Astrocyte (in vitro differentiated cells and primary cell): Measurements from ENCODE around the gene BORA.
"Not testable (repeated sequence)": the region's sequence is repeated elsewhere in the genome, so short reads cannot be mapped to it uniquely, and the experiment has no call there.

Experiments used
- EZH2 ChIP-seq: IDR thresholded peaks from 2 replicates; pipeline ENCODE4 v1.6.1; 2012; ENCODE audit warnings: mild to moderate bottlenecking, low read length, inconsistent platforms; ENCODE audit not compliant: insufficient read depth
- TF ChIP-seq, protein P1 (sequence below): IDR thresholded peaks from 2 replicates; pipeline ENCODE4 v1.5.1; 2011; ENCODE audit warnings: low read depth, mild to moderate bottlenecking, inconsistent platforms, low read length, moderate library complexity; ENCODE audit not compliant: insufficient read depth

DNA sequence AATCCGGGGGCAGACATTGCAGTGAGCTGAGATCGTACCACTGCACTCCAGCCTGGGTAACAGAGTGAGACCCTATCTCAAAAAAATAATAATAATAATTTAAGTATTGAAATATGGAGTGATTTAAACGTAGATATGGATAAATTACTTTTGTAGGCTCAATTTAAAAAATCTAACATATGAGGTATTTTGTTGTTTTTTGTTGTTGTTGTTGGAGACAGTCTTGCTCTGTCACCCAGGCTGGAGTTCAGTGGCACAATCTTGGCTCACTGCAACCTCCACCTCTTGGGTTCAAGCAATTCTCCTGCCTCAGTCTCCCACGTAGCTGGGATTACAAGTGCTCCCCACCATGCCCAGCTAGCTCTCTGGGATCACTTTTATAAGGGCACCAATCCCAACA is 57.0 kb downstream of the BORA start:
- TF ChIP-seq, protein P1, sequence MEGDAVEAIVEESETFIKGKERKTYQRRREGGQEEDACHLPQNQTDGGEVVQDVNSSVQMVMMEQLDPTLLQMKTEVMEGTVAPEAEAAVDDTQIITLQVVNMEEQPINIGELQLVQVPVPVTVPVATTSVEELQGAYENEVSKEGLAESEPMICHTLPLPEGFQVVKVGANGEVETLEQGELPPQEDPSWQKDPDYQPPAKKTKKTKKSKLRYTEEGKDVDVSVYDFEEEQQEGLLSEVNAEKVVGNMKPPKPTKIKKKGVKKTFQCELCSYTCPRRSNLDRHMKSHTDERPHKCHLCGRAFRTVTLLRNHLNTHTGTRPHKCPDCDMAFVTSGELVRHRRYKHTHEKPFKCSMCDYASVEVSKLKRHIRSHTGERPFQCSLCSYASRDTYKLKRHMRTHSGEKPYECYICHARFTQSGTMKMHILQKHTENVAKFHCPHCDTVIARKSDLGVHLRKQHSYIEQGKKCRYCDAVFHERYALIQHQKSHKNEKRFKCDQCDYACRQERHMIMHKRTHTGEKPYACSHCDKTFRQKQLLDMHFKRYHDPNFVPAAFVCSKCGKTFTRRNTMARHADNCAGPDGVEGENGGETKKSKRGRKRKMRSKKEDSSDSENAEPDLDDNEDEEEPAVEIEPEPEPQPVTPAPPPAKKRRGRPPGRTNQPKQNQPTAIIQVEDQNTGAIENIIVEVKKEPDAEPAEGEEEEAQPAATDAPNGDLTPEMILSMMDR, result not testable (repeated sequence)
- TF ChIP-seq EZH2, result not testable (repeated sequence)
